DMS53 treated with DMSO at 0.1 percent for 48 hours (cell line): ENCODE results near the gene GTF2F2.
A peak's percentile ranks its signal among the peaks of the same experiment; 100 is the strongest.

Experiments used
- DNase-seq: peaks from one replicate; lab custom pipeline; 2025; ENCODE audit not compliant: unreplicated experiment; lab: John Stamatoyannopoulos, UW

Gene GTF2F2

GRCh38 chr13:45299194-45299593, 178.9 kb downstream of the GTF2F2 start:
- DNase-seq: no peak

- no peak for DNase-seq
These were observed 180.1 kb downstream of the GTF2F2 start for GRCh38 chr13:45300190-45300985.

- no peak for DNase-seq
These were observed 181.0 kb downstream of the GTF2F2 start for GRCh38 chr13:45301263-45301662.

- no peak for DNase-seq
These were observed 182.2 kb downstream of the GTF2F2 start for GRCh38 chr13:45302507-45302906.

GRCh38 chr13:45303026-45303425, 182.7 kb downstream of the GTF2F2 start:
- no peak for DNase-seq

GRCh38 chr13:45303866-45304265, 183.6 kb downstream of the GTF2F2 start:
- no peak for DNase-seq

GRCh38 chr13:45305079-45305478, 184.8 kb downstream of the GTF2F2 start:
- DNase-seq: no peak

GRCh38 chr13:45306966-45307365, 186.7 kb downstream of the GTF2F2 start:
- no peak for DNase-seq

- DNase-seq: no peak
These were observed 190.2 kb downstream of the GTF2F2 start for GRCh38 chr13:45310341-45311131.

GRCh38 chr13:45314822-45315221, 194.5 kb downstream of the GTF2F2 start:
- DNase-seq: no peak

GRCh38 chr13:45315520-45316167, 195.3 kb downstream of the GTF2F2 start:
- DNase-seq: no peak

GRCh38 chr13:45316338-45316737, 196.0 kb downstream of the GTF2F2 start:
- DNase-seq: peak; percentile 34

- no peak for DNase-seq
These were observed 196.7 kb downstream of the GTF2F2 start for GRCh38 chr13:45316996-45317395.

GRCh38 chr13:45320876-45321629, 200.7 kb downstream of the GTF2F2 start:
- no peak for DNase-seq

GRCh38 chr13:45325806-45326205, 205.5 kb downstream of the GTF2F2 start:
- DNase-seq: peak; percentile 36

- no peak for DNase-seq
These were observed 207.1 kb downstream of the GTF2F2 start for GRCh38 chr13:45327253-45327955.

GRCh38 chr13:45328661-45329111, 208.4 kb downstream of the GTF2F2 start:
- no peak for DNase-seq

- no peak for DNase-seq
These were observed 210.9 kb downstream of the GTF2F2 start for GRCh38 chr13:45331123-45331619.

GRCh38 chr13:45331692-45332035, 211.4 kb downstream of the GTF2F2 start:
- no peak for DNase-seq
